Large intestine (tissue), 3 donors: Measurements from ENCODE around the gene R3HCC1L. TPM values are rescaled to one million over a fixed set of nuclear protein-coding genes. Genes with fewer than 3 reads are reported as not detected.

Experiments
- DNase-seq, 2 donors: peaks; one replicate each; pipeline versions ENCODE4 v3.0.0 to v3.0.0-alpha.2; 2013
- H3K27ac ChIP-seq: one replicate; pipeline ENCODE4 v1.5.1; 2013; ENCODE audit warnings: low read length
- H3K27me3 ChIP-seq: 2 replicates; pipeline ENCODE4 v1.6.1; 2013; ENCODE audit warnings: low read length; ENCODE audit not compliant: control insufficient read depth, insufficient read depth
- H3K36me3 ChIP-seq: 2 replicates; pipeline ENCODE4 v1.6.1; 2013; ENCODE audit warnings: low read length; ENCODE audit not compliant: control insufficient read depth, insufficient read depth
- H3K4me1 ChIP-seq: one replicate; pipeline ENCODE4 v1.6.1; 2013; ENCODE audit warnings: low read length; ENCODE audit not compliant: control insufficient read depth, insufficient read depth
- H3K4me3 ChIP-seq: one replicate; pipeline ENCODE4 v1.5.1; 2013; ENCODE audit warnings: low read length
- H3K9me3 ChIP-seq: one replicate; pipeline ENCODE4 v1.6.1; 2013; ENCODE audit warnings: mild to moderate bottlenecking, low read depth, low read length, moderate library complexity; ENCODE audit not compliant: control insufficient read depth
- WGBS: methylation state at CpG from one replicate; pipeline ENCODE4 v1.1.5; 2013; ENCODE audit warnings: low lambda C conversion rate; ENCODE audit not compliant: insufficient coverage; 5-methylcytosine and 5-hydroxymethylcytosine counted together
- polyA plus RNA-seq: library from polyadenylated mRNA; unstranded; fragments of 120-200 nt; gene quantifications from one replicate; pipeline ENCODE4 v1.2.1, GENCODE V29; 2013

The R3HCC1L gene
- polyA plus RNA-seq, 1 donor: 18.2 TPM

DNA sequence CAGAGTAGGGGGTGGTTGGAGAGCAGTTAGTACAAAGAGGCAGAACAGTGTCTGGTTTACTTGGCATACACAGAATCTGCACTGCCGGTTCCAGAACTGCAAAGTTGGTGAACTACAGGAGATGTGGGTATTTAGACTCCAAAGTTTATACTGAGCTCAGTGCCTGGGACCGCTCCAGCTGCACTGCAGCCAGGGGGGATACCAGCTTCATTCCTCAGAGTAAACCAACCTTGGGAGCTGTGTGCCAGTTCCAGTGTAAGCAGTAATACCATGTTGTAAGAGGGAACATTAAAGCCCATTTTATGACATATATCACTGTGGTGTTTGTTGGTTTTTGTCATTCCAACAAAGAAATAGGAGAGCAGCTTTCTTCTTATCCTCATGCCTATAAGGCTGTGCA lies 110.1 kb downstream of the R3HCC1L start:
- Histone ChIP-seq H3K27ac (no peak overlapping the region), H3K9me3 (no peaks in the 10 kb centered on the region), H3K4me3 (no peak overlapping the region), H3K36me3 (peaks cover 47% of the 10 kb centered on the region), H3K4me1 (no peaks in the 10 kb centered on the region), H3K27me3 (no peaks in the 10 kb centered on the region)
- DNase-seq: no peak
- no CpG with 5 or more reads among the region's 2 CpGs for WGBS

DNA sequence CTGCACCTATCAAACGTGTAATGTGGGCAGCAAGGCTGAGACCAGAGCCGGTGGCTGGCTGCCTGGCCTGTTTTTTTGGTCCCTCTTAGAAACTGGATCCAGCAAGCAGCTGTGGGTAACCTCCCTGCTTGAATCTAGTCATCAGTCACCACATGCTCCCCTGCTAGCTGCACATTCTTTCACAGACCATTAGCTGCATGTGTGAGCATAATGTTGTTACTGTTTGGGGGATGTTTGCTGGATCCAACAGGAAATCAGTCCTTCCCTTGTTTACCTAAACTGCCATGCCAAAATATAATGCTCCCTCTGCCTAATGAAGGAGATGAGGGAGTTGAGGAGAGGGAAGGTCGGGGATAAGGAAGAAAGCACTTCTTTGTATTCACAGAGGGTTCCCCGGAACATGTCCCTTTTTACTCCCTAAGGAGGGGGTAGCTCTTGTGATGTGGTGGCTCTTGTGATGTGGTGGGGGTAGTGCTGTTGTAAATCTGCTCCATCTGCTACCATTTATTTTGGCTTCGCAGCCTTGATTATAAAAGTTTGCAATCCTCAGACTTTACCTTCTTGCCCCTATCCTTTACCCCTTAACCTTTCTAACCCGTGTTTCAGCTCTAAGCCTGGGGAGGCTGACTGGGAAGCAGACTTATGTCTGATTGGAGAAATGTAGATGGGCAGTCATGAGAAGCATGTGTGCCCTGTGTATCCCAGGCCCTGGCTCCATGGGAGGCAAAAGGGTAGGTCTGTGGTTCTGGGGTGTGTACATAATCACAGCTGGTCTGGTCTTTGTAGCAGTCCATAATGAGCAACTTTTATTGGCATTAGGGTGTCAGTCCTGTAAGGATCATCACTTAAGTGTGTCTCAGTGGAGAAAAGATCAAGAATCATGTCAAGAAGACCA lies 112.7 kb downstream of the R3HCC1L start:
- no peaks in the 10 kb centered on the region for H3K4me1 ChIP-seq
- H3K36me3 ChIP-seq: peaks cover 59% of the 10 kb centered on the region

DNA sequence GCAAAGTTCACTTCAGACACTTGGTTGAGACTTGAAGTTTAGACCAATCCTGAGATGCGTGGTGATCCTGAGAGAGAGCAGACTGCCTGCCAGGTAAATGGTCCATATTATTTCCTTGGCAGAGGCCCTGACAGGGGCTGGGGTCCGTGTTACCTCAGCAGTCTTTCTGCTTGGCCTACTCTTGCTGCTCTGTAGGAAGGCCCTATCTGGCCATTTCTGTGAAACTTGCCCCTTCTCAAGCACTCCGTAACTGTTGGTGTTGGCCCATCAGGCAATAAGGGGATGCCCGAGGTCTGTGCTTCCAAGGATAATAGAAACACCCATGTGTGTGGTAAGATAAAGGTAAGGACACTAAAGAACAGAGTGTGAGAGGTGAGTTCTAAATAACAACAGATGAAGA lies 113.6 kb downstream of the R3HCC1L start:
- H3K9me3 ChIP-seq: no peaks in the 10 kb centered on the region
- no peaks in the 10 kb centered on the region for H3K4me1 ChIP-seq
- H3K27me3 ChIP-seq: no peaks in the 10 kb centered on the region
- no CpG with 5 or more reads among the region's 4 CpGs for WGBS
- peaks cover 65% of the 10 kb centered on the region for H3K36me3 ChIP-seq
- H3K27ac ChIP-seq: no peak overlapping the region
- DNase-seq: no peak
- H3K4me3 ChIP-seq: no peak overlapping the region

More for the DNA sequence above, 112.7 kb downstream of the R3HCC1L start:
- Histone ChIP-seq H3K9me3 (no peaks in the 10 kb centered on the region), H3K27ac (peak overlapping the region; percentile 32), H3K4me3 (no peak overlapping the region), H3K27me3 (no peaks in the 10 kb centered on the region)
- no CpG with 5 or more reads among the region's 6 CpGs for WGBS
- DNase-seq: peak; percentile 38 to 44

DNA sequence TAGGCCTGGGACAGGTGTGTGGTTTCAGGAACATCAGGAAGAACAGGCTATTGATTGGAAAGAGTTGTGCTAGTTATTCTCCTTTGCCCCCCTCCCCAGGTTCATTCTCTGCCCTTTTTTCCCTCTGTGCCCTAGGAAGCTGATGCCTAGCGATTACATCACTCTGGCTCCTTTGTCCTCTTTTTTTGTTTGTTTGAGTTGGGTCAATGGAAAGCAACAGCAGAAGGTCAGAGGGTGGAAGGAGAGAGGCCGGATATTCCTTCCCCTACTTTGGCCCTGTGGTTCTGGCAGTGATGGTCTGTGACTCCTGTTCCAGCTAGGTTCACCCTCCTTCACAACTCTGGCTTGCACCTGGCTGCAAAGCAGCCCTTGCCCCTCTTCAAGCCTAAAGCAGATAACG lies 114.7 kb downstream of the R3HCC1L start:
- no CpG with 5 or more reads among the region's 3 CpGs for WGBS
- peaks cover 63% of the 10 kb centered on the region for H3K36me3 ChIP-seq
- no peak overlapping the region for H3K4me3 ChIP-seq
- no peaks in the 10 kb centered on the region for H3K9me3 ChIP-seq
- DNase-seq: no peak
- H3K4me1 ChIP-seq: no peaks in the 10 kb centered on the region
- H3K27ac ChIP-seq: no peak overlapping the region
- H3K27me3 ChIP-seq: no peaks in the 10 kb centered on the region

DNA sequence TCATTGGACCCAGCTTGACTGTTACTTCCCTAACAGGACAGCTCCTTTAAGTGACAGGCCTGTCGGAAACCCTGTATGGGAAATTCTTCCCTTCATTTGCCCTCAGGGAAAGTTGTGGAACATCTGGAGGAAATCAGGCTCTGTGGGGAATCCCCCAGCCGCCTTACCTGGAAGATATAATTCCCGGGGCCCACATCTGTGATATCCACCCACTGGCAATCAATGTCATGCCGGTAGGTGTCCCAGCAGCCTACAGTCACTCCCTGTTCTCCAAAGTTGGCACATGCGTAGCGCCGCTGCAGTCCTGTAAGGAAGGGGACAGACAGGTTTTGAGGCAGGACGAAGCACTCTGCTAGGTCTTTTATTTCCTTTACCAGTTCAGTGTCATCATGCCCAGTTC lies 116.9 kb downstream of the R3HCC1L start:
- Histone ChIP-seq H3K36me3 (peaks cover 51% of the 10 kb centered on the region), H3K27ac (no peak overlapping the region), H3K9me3 (no peaks in the 10 kb centered on the region), H3K27me3 (no peaks in the 10 kb centered on the region), H3K4me3 (no peak overlapping the region), H3K4me1 (no peaks in the 10 kb centered on the region)
- no CpG with 5 or more reads among the region's 8 CpGs for WGBS
- no peak for DNase-seq

DNA sequence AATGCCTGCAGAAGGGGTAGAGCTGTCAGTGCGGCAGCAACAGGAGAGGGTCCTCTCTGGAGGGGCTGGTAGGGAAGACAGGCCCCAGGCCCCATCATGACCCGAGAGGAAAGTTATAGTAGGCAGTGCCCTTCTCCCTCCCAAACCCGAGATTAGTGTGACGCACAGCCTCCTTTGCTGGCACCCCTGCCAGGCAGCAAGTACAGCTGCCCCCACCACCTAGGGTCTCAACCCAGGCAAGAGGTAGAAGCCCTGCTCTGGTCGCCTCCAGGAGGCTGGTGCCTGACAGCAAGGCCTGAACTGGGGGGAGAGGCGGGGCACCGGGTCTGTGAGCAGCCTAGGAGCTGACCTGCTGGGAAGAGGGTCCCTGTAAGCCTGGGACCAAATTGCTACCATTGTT lies 118.0 kb downstream of the R3HCC1L start:
- Histone ChIP-seq H3K27ac (no peak overlapping the region), H3K36me3 (peaks cover 45% of the 10 kb centered on the region), H3K9me3 (no peaks in the 10 kb centered on the region), H3K4me3 (no peak overlapping the region), H3K4me1 (no peaks in the 10 kb centered on the region), H3K27me3 (no peaks in the 10 kb centered on the region)
- no CpG with 5 or more reads among the region's 7 CpGs for WGBS
- DNase-seq: no peak

DNA sequence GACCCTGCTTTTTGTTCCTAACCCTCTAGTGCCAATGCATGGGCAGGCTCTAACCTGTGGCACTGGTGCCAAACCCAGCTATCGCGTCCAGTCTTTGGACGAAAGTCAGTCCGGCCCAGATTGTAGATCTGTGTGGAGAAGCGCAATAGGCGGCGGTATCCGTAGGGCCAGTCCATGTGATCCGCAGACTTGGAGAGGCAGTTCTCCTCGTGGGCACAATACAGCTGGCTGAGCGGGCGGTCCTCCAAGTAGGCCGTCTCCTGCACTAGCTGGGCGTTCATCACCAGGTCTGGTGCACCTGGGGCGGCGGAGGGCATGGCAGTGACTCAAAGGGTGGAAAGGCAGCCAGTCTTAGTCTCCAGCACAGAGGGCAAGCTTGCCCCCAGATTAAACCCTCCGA lies 119.0 kb downstream of the R3HCC1L start:
- DNase-seq: no peak

DNA sequence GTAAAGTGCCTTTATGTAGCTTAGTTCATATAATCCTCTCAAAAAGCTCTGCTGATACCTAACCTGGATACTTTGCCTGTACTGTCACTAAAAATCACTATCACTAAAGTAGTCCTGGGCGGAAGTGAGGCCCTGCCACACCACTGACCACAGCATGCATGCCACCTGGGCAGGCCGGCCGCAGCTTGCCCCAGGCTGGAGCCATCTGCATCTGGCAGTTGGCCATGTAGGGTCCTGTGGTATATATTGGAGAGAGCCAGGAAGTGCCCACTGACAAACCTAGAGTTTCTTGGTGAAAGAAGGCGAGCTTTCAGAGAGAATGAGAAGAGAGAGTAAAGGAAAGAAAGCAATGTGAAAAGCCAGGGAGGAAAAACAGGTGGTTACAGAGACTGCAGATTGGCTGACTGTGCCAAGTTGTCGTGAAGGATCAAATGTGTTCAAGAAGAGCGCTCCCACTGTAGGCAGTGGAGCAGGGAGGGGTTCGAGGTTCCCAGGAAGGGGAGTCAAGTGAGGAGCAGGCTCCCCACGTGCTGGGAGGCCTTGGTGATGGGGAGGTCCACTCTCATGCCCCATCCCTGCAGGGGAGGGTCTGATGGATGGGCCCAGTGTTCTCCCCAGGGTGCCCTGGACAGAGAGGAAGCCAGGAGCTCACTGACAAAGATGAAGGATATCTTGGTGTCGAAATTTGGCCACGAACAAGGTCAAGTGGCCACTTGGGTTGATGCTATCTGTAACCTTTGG lies 119.9 kb downstream of the R3HCC1L start:
- DNase-seq: no peak
- Histone ChIP-seq H3K4me1 (no peaks in the 10 kb centered on the region), H3K4me3 (no peak overlapping the region), H3K27me3 (no peaks in the 10 kb centered on the region), H3K9me3 (no peaks in the 10 kb centered on the region), H3K36me3 (peaks cover 29% of the 10 kb centered on the region), H3K27ac (no peak overlapping the region)
- 90% methylated on average over 1 of the region's 10 CpGs for WGBS

More for the DNA sequence above, 119.0 kb downstream of the R3HCC1L start:
- Histone ChIP-seq H3K27me3 (no peaks in the 10 kb centered on the region), H3K9me3 (no peaks in the 10 kb centered on the region), H3K4me3 (no peak overlapping the region), H3K36me3 (peaks cover 35% of the 10 kb centered on the region), H3K4me1 (no peaks in the 10 kb centered on the region), H3K27ac (no peak overlapping the region)
- no CpG with 5 or more reads among the region's 17 CpGs for WGBS

DNA sequence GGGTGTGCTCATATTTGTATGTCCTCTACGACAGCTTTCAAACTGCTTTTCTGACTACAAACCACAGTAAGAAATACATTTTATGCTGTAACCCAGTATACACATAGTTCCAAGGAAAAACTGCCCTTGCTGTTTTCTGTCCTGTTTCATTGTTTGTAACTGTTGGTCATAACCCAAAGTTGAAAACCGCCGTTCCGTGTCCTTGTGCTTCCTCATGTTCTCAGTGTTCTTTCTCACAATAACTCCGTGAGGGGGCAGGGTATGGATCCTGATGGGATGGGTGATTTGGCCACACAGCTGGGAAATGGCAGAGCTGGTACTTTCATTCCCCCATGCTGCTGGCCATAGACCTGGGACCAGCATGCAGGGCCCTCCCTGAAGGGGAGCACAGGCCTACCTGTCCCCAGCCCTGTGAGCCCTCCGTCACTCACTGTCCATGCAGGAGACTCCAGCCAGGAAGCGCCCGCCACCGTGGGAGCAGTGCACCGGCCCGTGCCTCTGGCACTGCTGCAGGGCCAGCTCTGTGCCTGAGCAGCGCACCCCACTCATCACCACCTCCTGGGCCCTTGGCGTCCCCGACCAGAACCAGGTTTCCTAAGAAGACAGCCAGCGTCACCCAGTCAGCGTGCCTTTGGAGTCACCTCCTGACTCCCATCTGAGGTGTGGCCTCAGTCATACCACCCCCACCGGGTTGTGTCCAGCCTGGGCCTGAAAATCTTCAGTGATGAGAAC lies 120.9 kb downstream of the R3HCC1L start:
- no peak for DNase-seq
- 95% methylated on average over 4 of the region's 17 CpGs for WGBS

DNA sequence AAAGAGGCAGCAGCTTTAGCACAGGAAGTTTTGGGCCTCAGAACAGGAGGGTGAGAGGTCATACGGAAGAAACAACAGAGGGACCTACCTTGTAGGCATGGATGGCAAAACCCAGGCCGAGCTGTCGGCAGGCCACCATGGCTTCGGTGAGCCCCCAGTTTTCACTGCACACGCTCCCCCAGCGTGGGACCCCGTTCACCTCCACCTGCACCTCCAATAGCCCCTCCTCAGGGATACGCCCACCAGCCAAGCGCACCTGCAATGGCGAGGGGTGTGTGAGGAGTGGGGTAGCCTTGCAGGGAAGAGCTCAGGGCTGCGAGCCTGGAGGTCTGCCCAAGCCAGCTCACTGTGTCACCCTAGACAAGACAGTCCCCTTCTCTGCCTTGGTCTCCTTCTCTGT lies 122.2 kb downstream of the R3HCC1L start:
- DNase-seq: no peak
- H3K9me3 ChIP-seq: no peaks in the 10 kb centered on the region
- H3K27me3 ChIP-seq: no peaks in the 10 kb centered on the region
- peaks cover 4% of the 10 kb centered on the region for H3K4me1 ChIP-seq
- H3K36me3 ChIP-seq: peaks cover 12% of the 10 kb centered on the region
- no peak overlapping the region for H3K4me3 ChIP-seq
- H3K27ac ChIP-seq: no peak overlapping the region
- WGBS: no CpG with 5 or more reads among the region's 11 CpGs

More for the DNA sequence above, 120.9 kb downstream of the R3HCC1L start:
- Histone ChIP-seq H3K27ac (no peak overlapping the region), H3K4me1 (peaks cover 4% of the 10 kb centered on the region), H3K4me3 (no peak overlapping the region), H3K36me3 (peaks cover 23% of the 10 kb centered on the region), H3K27me3 (no peaks in the 10 kb centered on the region), H3K9me3 (no peaks in the 10 kb centered on the region)
